Neuronal stem cell (in vitro differentiated cells): Measurements from ENCODE around the gene C1QTNF6.

ENCODE experiments used
- DNase-seq: peaks from one replicate; pipeline ENCODE4 v3.0.0-alpha.2; 2013; ENCODE audit warnings: low spot score
- H2AFZ ChIP-seq: one replicate; pipeline ENCODE4 v1.6.1; 2013; ENCODE audit warnings: mild to moderate bottlenecking, low read length, inconsistent platforms
- H2AK5ac ChIP-seq: 2 replicates; pipeline ENCODE4 v1.6.1; 2013; ENCODE audit warnings: low read depth, mild to moderate bottlenecking, inconsistent platforms, low read length, moderate library complexity, mixed read lengths
- H2BK120ac ChIP-seq: 2 replicates; pipeline ENCODE4 v1.6.1; 2013; ENCODE audit warnings: low read depth, mild to moderate bottlenecking, inconsistent platforms, low read length, moderate library complexity, mixed read lengths
- H2BK12ac ChIP-seq: one replicate; pipeline ENCODE4 v1.6.1; 2013; ENCODE audit warnings: low read length, inconsistent platforms
- H2BK15ac ChIP-seq: 2 replicates; pipeline ENCODE4 v1.6.1; 2013; ENCODE audit warnings: mild to moderate bottlenecking, low read length, inconsistent platforms, mixed read lengths
- H2BK5ac ChIP-seq: one replicate; pipeline ENCODE4 v1.6.1; 2013; ENCODE audit warnings: inconsistent platforms, mild to moderate bottlenecking, low read length, moderate library complexity
- H3K14ac ChIP-seq: one replicate; pipeline ENCODE4 v1.6.1; 2013; ENCODE audit warnings: low read length, inconsistent platforms
- H3K18ac ChIP-seq: 2 replicates; pipeline ENCODE4 v1.6.1; 2013; ENCODE audit warnings: low read length, inconsistent platforms
- H3K23ac ChIP-seq: 2 replicates; pipeline ENCODE4 v1.6.1; 2013; ENCODE audit warnings: low read depth, mild to moderate bottlenecking, mixed read lengths, low read length, inconsistent platforms; ENCODE audit not compliant: poor library complexity
- H3K27ac ChIP-seq: replicated peaks from 3 replicates; pipeline ENCODE4 v1.5.1; 2013; ENCODE audit warnings: low read length, inconsistent platforms
- H3K27me3 ChIP-seq, 3 experiments: 2 replicates each; pipeline ENCODE4 v1.6.1; 2013; ENCODE audit warnings: low read length in 3 of 3, mild to moderate bottlenecking in 2 of 3, inconsistent platforms in 1 of 3, low read depth in 1 of 3, mixed read lengths in 1 of 3, moderate library complexity in 1 of 3; ENCODE audit not compliant: control insufficient read depth in 3 of 3, insufficient read depth in 3 of 3
- H3K36me3 ChIP-seq, 2 donors: replicated peaks in 1 of 2; 2 replicates each; pipeline ENCODE4 v1.6.1; 2013; ENCODE audit warnings: low read length in 2 of 2; ENCODE audit not compliant: control insufficient read depth in 2 of 2, insufficient read depth in 2 of 2
- H3K4ac ChIP-seq: 2 replicates; pipeline ENCODE4 v1.6.1; 2013; ENCODE audit warnings: inconsistent platforms, mild to moderate bottlenecking, low read length, moderate library complexity
- H3K4me1 ChIP-seq, 2 donors: 1 replicate in 1 of 2; 2 replicates in 1 of 2; pipeline ENCODE4 v1.6.1; 2013; ENCODE audit warnings: low read length in 2 of 2, low read depth in 1 of 2; ENCODE audit not compliant: control insufficient read depth in 2 of 2, insufficient read depth in 1 of 2
- H3K4me2 ChIP-seq: one replicate; pipeline ENCODE4 v1.6.1; 2013; ENCODE audit warnings: mild to moderate bottlenecking, low read length, inconsistent platforms; ENCODE audit not compliant: insufficient read depth, poor library complexity, severe bottlenecking
- H3K4me3 ChIP-seq, 2 donors: 2 replicates each; pipeline ENCODE4 v1.5.1; 2013; ENCODE audit warnings: low read length in 2 of 2, mild to moderate bottlenecking in 2 of 2, inconsistent platforms in 1 of 2, moderate library complexity in 1 of 2
- H3K79me1 ChIP-seq: one replicate; pipeline ENCODE4 v1.6.1; 2013; ENCODE audit warnings: low read depth, mild to moderate bottlenecking, inconsistent platforms, low read length, moderate library complexity
- H3K9ac ChIP-seq: one replicate; pipeline ENCODE4 v1.6.1; 2013; ENCODE audit warnings: mild to moderate bottlenecking, low read depth, low read length, inconsistent platforms; ENCODE audit not compliant: poor library complexity
- H3K9me3 ChIP-seq, 2 donors: replicated peaks in 1 of 2; 2 replicates each; pipeline versions ENCODE3 to v1.6.1; 2013; ENCODE audit warnings: low read length in 2 of 2, mild to moderate bottlenecking in 2 of 2, inconsistent platforms in 1 of 2, low read depth in 1 of 2, mixed read lengths in 1 of 2, moderate library complexity in 1 of 2; ENCODE audit not compliant: control insufficient read depth in 2 of 2, insufficient read depth in 1 of 2
- H4K8ac ChIP-seq: one replicate; pipeline ENCODE4 v1.6.1; 2013; ENCODE audit warnings: low read depth, mild to moderate bottlenecking, inconsistent platforms, low read length, moderate library complexity
- H4K91ac ChIP-seq: one replicate; pipeline ENCODE4 v1.6.1; 2013; ENCODE audit warnings: low read length, low read depth, mild to moderate bottlenecking, inconsistent platforms; ENCODE audit not compliant: poor library complexity
- WGBS, 2 donors: extraction: QIAGEN DNeasy Blood & Tissue Kit; methylation state at CpG; one replicate each; pipeline ENCODE4 v1.1.7; 2013; ENCODE audit warnings: missing lambda C conversion rate in 2 of 2, mixed read lengths in 1 of 2; ENCODE audit not compliant: insufficient read length in 2 of 2, insufficient replicate concordance in 1 of 2; ENCODE audit errors: extremely low coverage in 2 of 2; 5-methylcytosine and 5-hydroxymethylcytosine counted together

C1QTNF6 gene

GRCh38 chr22:37221424-37222333, 33.6 kb upstream of the C1QTNF6 start:
- H3K4me1 ChIP-seq, result no peaks in the 10 kb centered on the region
- no peak overlapping the region for H3K23ac ChIP-seq
- peaks cover 0 to 3% of the 10 kb centered on the region in 2 donors for H3K9me3 ChIP-seq
- no peak overlapping the region for H3K4me2 ChIP-seq
- no peak overlapping the region for H2BK5ac ChIP-seq
- peaks cover 0 to 30% (median 0%) of the 10 kb centered on the region in 3 experiments for H3K27me3 ChIP-seq
- no peak for DNase-seq
- no CpG with 5 or more reads among the region's 10 CpGs for WGBS, 2 donors
- H3K79me1 ChIP-seq, result no peaks in the 10 kb centered on the region
- H3K36me3 ChIP-seq, result no peaks in the 10 kb centered on the region
- no peak overlapping the region for H2BK12ac ChIP-seq
- H3K14ac ChIP-seq, result no peak overlapping the region
- H3K27ac ChIP-seq, result no peak overlapping the region
- H3K9ac ChIP-seq, result no peak overlapping the region
- no peak overlapping the region for H4K8ac ChIP-seq
- no peak overlapping the region for H4K91ac ChIP-seq
- H3K4ac ChIP-seq, result no peak overlapping the region
- no peak overlapping the region for H2AFZ ChIP-seq
- H3K18ac ChIP-seq, result no peak overlapping the region
- H3K4me3 ChIP-seq, result no peak overlapping the region
- H2BK120ac ChIP-seq, result no peak overlapping the region
- no peak overlapping the region for H2BK15ac ChIP-seq
- no peak overlapping the region for H2AK5ac ChIP-seq

GRCh38 chr22:37220543-37220981, 32.5 kb upstream of the C1QTNF6 start:
- Histone ChIP-seq H3K9me3 (peaks cover 0 to 3% of the 10 kb centered on the region in 2 donors), H3K14ac (no peak overlapping the region)
- no CpG with 5 or more reads among the region's 4 CpGs for WGBS, 2 donors

GRCh38 chr22:37219533-37219932, 31.5 kb upstream of the C1QTNF6 start:
- no peak overlapping the region for H4K91ac ChIP-seq

More at GRCh38 chr22:37220543-37220981, 32.5 kb upstream of the C1QTNF6 start:
- no peaks in the 10 kb centered on the region for H3K4me1 ChIP-seq
- no peak overlapping the region for H3K9ac ChIP-seq
- no peak overlapping the region for H2BK12ac ChIP-seq
- H2AK5ac ChIP-seq, result no peak overlapping the region
- H2BK15ac ChIP-seq, result no peak overlapping the region
- no peak for DNase-seq
- H3K27me3 ChIP-seq, result peaks cover 0 to 35% (median 0%) of the 10 kb centered on the region in 3 experiments
- no peak overlapping the region for H3K4me3 ChIP-seq
- H3K36me3 ChIP-seq, result no peaks in the 10 kb centered on the region
- H3K23ac ChIP-seq, result no peak overlapping the region
- H4K8ac ChIP-seq, result no peak overlapping the region
- no peak overlapping the region for H4K91ac ChIP-seq
- no peak overlapping the region for H2BK5ac ChIP-seq
- H3K4me2 ChIP-seq, result no peak overlapping the region
- H3K4ac ChIP-seq, result no peak overlapping the region
- no peak overlapping the region for H2BK120ac ChIP-seq
- no peaks in the 10 kb centered on the region for H3K79me1 ChIP-seq
- no peak overlapping the region for H2AFZ ChIP-seq
- H3K18ac ChIP-seq, result no peak overlapping the region
- no peak overlapping the region for H3K27ac ChIP-seq

GRCh38 chr22:37218771-37219411, 30.8 kb upstream of the C1QTNF6 start:
- Histone ChIP-seq H3K14ac (no peak overlapping the region), H3K36me3 (no peaks in the 10 kb centered on the region), H2AK5ac (no peak overlapping the region), H2BK5ac (no peak overlapping the region), H4K8ac (no peak overlapping the region), H3K18ac (no peak overlapping the region), H2AFZ (no peak overlapping the region), H3K79me1 (no peaks in the 10 kb centered on the region), H3K23ac (no peak overlapping the region), H3K27me3 (peaks cover 0 to 46% (median 0%) of the 10 kb centered on the region in 3 experiments), H3K4me2 (no peak overlapping the region), H2BK120ac (no peak overlapping the region), H3K4me1 (peaks cover 0 to 1% of the 10 kb centered on the region in 2 donors), H3K27ac (no peak overlapping the region), H3K4ac (no peak overlapping the region), H4K91ac (no peak overlapping the region), H2BK15ac (no peak overlapping the region), H3K9ac (no peak overlapping the region), H2BK12ac (no peak overlapping the region), H3K4me3 (no peak overlapping the region), H3K9me3 (peaks cover 0 to 3% of the 10 kb centered on the region in 2 donors)
- DNase-seq, result no peak
- WGBS, 2 donors, result no CpG with 5 or more reads among the region's 7 CpGs

More at GRCh38 chr22:37219533-37219932, 31.5 kb upstream of the C1QTNF6 start:
- no peak overlapping the region for H3K27ac ChIP-seq
- H3K36me3 ChIP-seq, result no peaks in the 10 kb centered on the region
- H3K4me3 ChIP-seq, result no peak overlapping the region
- peaks cover 0 to under 1% of the 10 kb centered on the region in 2 donors for H3K4me1 ChIP-seq
- H2BK120ac ChIP-seq, result no peak overlapping the region
- H3K18ac ChIP-seq, result no peak overlapping the region
- H2BK5ac ChIP-seq, result no peak overlapping the region
- peaks cover 0 to 3% of the 10 kb centered on the region in 2 donors for H3K9me3 ChIP-seq
- no peak overlapping the region for H3K4ac ChIP-seq
- H3K14ac ChIP-seq, result no peak overlapping the region
- H2AK5ac ChIP-seq, result no peak overlapping the region
- H2BK15ac ChIP-seq, result no peak overlapping the region
- H2AFZ ChIP-seq, result no peak overlapping the region
- no peak overlapping the region for H3K9ac ChIP-seq
- peaks cover 0 to 41% (median 0%) of the 10 kb centered on the region in 3 experiments for H3K27me3 ChIP-seq
- no peak overlapping the region for H4K8ac ChIP-seq
- WGBS, 2 donors, result no CpG with 5 or more reads among the region's 6 CpGs
- no peak overlapping the region for H2BK12ac ChIP-seq
- no peaks in the 10 kb centered on the region for H3K79me1 ChIP-seq
- no peak overlapping the region for H3K23ac ChIP-seq
- DNase-seq, result no peak
- no peak overlapping the region for H3K4me2 ChIP-seq
